Loucy (cell line): Measurements from ENCODE around the gene MOB1B.
"Not testable (repeated sequence)": the region's sequence is repeated elsewhere in the genome, so short reads cannot be mapped to it uniquely, and the experiment has no call there.

ENCODE experiments used
- H2AFZ ChIP-seq: fragments of 200-600 bp; sonication (generic); 2 replicates; pipeline ENCODE4 v1.6.0; 2016; ENCODE audit warnings: antibody characterized with exemption, mild to moderate bottlenecking, low read length, moderate library complexity
- H3F3A ChIP-seq: fragments of 200-600 bp; 2 replicates; pipeline ENCODE4 v1.6.0; 2016; ENCODE audit warnings: antibody characterized with exemption, low read depth, mild to moderate bottlenecking
- H3K27me3 ChIP-seq: fragments of 200-600 bp; sonication (generic); 2 replicates; pipeline ENCODE4 v1.6.1; 2014; ENCODE audit warnings: low read length, mild to moderate bottlenecking; ENCODE audit not compliant: insufficient read depth, poor library complexity, severe bottlenecking
- H3K36me3 ChIP-seq: fragments of 200-600 bp; sonication (generic); 2 replicates; pipeline ENCODE4 v1.6.1; 2016; ENCODE audit warnings: low read length; ENCODE audit not compliant: insufficient read depth
- H3K4me1 ChIP-seq: fragments of 200-600 bp; sonication (generic); 2 replicates; pipeline ENCODE4 v1.5.1; 2014; ENCODE audit warnings: low read length, mild to moderate bottlenecking; ENCODE audit not compliant: insufficient read depth, poor library complexity, severe bottlenecking
- H3K4me2 ChIP-seq: fragments of 200-600 bp; sonication (generic); 2 replicates; pipeline ENCODE4 v1.6.0; 2014; ENCODE audit warnings: antibody characterized with exemption, low read length, low read depth, mild to moderate bottlenecking; ENCODE audit not compliant: poor library complexity, severe bottlenecking
- H3K4me3 ChIP-seq: fragments of 200-600 bp; sonication (generic); 2 replicates; pipeline ENCODE4 v1.5.1; 2014; ENCODE audit warnings: low read length, mild to moderate bottlenecking, mixed read lengths; ENCODE audit not compliant: poor library complexity, severe bottlenecking
- H3K79me2 ChIP-seq: fragments of 200-600 bp; sonication (generic); 2 replicates; pipeline ENCODE4 v1.6.1; 2014; ENCODE audit warnings: low read length; ENCODE audit not compliant: insufficient read depth
- H3K9ac ChIP-seq: fragments of 200-600 bp; sonication (generic); 2 replicates; pipeline ENCODE4 v1.6.0; 2014; ENCODE audit warnings: mild to moderate bottlenecking, low read depth, low read length, moderate library complexity; ENCODE audit not compliant: poor library complexity, severe bottlenecking
- H3K9me2 ChIP-seq: fragments of 200-600 bp; sonication (generic); replicated peaks from 2 replicates; pipeline ENCODE4 v1.6.1; 2016; ENCODE audit warnings: low read depth, low read length, mixed read lengths
- H3K9me3 ChIP-seq: fragments of 200-600 bp; sonication (generic); 2 replicates; pipeline ENCODE4 v1.6.1; 2014; ENCODE audit warnings: mild to moderate bottlenecking, antibody characterized with exemption, low read length, low read depth; ENCODE audit not compliant: insufficient read depth
- H4K20me1 ChIP-seq: fragments of 200-600 bp; sonication (generic); 2 replicates; pipeline ENCODE4 v1.6.0; 2014; ENCODE audit warnings: antibody characterized with exemption, low read length, mild to moderate bottlenecking; ENCODE audit not compliant: insufficient read depth, poor library complexity, severe bottlenecking
- EZH2phosphoT487 ChIP-seq: fragments of 200-600 bp; IDR thresholded peaks from 2 replicates; pipeline ENCODE4 v1.6.1; 2018; ENCODE audit warnings: antibody characterized with exemption, mild to moderate bottlenecking, moderate library complexity, borderline replicate concordance
- TF ChIP-seq, protein P1 (sequence below): fragments of 200-600 bp; sonication (generic); conservative IDR thresholded peaks from 2 replicates; pipeline ENCODE4 v1.5.1; 2014; ENCODE audit warnings: mild to moderate bottlenecking, antibody characterized with exemption, low read length

The MOB1B gene

DNA sequence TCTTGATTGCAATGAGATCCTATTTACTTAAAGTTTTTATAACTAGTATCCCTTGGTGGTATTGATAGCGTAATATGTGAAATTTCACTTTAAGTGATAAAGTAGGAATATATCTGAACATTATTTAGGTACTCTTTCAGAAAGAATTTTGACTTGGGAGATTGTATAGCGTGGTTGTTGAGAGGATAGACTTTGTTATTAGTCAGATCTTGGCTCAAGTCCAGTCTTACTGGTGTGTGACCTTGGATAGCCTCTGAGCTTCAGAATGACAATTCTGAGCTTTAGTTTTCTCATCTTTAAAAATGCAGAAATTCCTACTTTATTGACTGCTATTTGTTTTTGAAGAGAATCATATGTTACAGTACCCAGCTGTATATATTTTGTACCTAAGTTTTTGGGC lies 123.9 kb downstream of the MOB1B start:
- no peaks in the 10 kb centered on the region for H3K27me3 ChIP-seq
- H3K4me1 ChIP-seq: no peaks in the 10 kb centered on the region
- no peaks in the 10 kb centered on the region for H3F3A ChIP-seq
- no peak overlapping the region for H3K9ac ChIP-seq
- H3K36me3 ChIP-seq: peaks cover 74% of the 10 kb centered on the region
- no peak overlapping the region for H3K4me2 ChIP-seq
- no peaks in the 10 kb centered on the region for H3K9me3 ChIP-seq
- TF ChIP-seq EZH2phosphoT487: no peak
- TF ChIP-seq, protein P1, sequence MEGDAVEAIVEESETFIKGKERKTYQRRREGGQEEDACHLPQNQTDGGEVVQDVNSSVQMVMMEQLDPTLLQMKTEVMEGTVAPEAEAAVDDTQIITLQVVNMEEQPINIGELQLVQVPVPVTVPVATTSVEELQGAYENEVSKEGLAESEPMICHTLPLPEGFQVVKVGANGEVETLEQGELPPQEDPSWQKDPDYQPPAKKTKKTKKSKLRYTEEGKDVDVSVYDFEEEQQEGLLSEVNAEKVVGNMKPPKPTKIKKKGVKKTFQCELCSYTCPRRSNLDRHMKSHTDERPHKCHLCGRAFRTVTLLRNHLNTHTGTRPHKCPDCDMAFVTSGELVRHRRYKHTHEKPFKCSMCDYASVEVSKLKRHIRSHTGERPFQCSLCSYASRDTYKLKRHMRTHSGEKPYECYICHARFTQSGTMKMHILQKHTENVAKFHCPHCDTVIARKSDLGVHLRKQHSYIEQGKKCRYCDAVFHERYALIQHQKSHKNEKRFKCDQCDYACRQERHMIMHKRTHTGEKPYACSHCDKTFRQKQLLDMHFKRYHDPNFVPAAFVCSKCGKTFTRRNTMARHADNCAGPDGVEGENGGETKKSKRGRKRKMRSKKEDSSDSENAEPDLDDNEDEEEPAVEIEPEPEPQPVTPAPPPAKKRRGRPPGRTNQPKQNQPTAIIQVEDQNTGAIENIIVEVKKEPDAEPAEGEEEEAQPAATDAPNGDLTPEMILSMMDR: no peak
- H3K9me2 ChIP-seq: no peaks in the 10 kb centered on the region
- peaks cover 21% of the 10 kb centered on the region for H3K79me2 ChIP-seq
- no peak overlapping the region for H2AFZ ChIP-seq
- no peak overlapping the region for H3K4me3 ChIP-seq
- H4K20me1 ChIP-seq: peaks cover 13% of the 10 kb centered on the region

DNA sequence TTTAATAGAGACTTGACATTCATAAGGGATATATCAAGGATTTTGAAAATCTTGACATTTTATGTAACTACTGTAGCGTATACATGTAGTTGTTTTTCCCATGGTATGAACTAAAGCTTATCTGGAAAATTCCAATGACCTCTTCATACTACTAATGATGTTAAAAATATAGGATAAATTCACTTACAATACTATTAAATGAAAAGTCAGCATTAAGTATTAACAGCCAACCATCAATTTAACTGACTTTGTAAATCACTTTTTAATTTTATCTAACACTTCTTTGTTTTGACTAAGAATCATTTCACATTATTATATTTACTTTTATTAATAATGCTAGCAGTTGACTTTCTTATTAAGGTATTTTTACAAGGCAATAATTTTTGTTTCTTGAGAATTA lies 125.4 kb downstream of the MOB1B start:
- Histone ChIP-seq H3K4me2 (no peak overlapping the region), H3K9me2 (no peaks in the 10 kb centered on the region), H3K27me3 (no peaks in the 10 kb centered on the region), H3K79me2 (peaks cover 7% of the 10 kb centered on the region), H3K9me3 (no peaks in the 10 kb centered on the region), H3K4me3 (no peak overlapping the region), H4K20me1 (peaks cover 1% of the 10 kb centered on the region), H3K4me1 (no peaks in the 10 kb centered on the region), H3K36me3 (peaks cover 78% of the 10 kb centered on the region), H3K9ac (no peak overlapping the region), H2AFZ (no peak overlapping the region), H3F3A (no peaks in the 10 kb centered on the region)
- no peak for TF ChIP-seq EZH2phosphoT487
- TF ChIP-seq, protein P1: no peak

DNA sequence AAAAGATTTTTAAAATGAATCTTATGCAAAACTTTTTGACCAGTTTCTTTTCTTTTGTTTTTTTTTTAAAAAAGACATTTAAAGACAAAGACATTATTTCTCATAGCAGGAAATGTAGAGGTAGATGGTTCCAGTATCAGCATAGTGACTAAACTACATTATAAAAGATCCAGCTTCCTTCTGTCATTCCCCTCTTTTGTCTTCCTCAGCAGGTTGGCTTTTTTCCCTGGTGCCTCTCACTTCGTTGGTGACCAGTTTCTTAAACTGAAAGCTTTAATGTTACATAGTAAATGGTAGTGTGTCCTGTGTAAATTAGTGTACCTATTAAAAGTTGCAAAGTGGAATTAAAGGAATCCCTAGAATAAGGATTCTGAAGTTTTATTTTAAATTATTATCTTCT lies 127.3 kb downstream of the MOB1B start:
- no peaks in the 10 kb centered on the region for H3K27me3 ChIP-seq
- H4K20me1 ChIP-seq: no peaks in the 10 kb centered on the region
- H3K4me1 ChIP-seq: no peaks in the 10 kb centered on the region
- no peak overlapping the region for H3K4me3 ChIP-seq
- H3K36me3 ChIP-seq: peaks cover 75% of the 10 kb centered on the region
- no peak overlapping the region for H3K9ac ChIP-seq
- H3K9me3 ChIP-seq: no peaks in the 10 kb centered on the region
- no peaks in the 10 kb centered on the region for H3F3A ChIP-seq
- no peaks in the 10 kb centered on the region for H3K9me2 ChIP-seq
- H2AFZ ChIP-seq: no peak overlapping the region
- H3K4me2 ChIP-seq: no peak overlapping the region
- TF ChIP-seq, protein P1: no peak
- no peak for TF ChIP-seq EZH2phosphoT487
- H3K79me2 ChIP-seq: no peaks in the 10 kb centered on the region

DNA sequence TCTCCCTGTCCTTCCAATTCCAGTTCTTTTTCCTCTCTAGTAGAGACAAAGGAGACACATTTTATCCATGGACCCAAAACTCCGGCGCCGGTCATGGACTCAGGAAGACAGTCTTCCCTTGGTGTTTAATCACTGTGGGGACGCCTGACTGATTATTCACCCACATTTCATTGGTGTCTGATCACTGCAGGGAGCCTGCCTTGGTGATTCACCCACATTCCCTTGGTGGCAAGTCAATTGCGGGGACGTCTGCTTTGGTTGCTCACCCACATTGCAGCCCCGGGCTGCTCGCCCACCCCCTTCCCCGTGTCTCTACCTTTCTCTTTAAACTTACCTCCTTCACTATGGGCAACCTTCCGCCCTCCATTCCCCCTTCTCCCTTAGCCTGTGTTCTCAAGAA lies 129.9 kb downstream of the MOB1B start:
- peaks cover 69% of the 10 kb centered on the region for H3K36me3 ChIP-seq
- not testable (repeated sequence) for H4K20me1 ChIP-seq, H3K27me3 ChIP-seq, H2AFZ ChIP-seq, H3K79me2 ChIP-seq, H3K9me2 ChIP-seq, H3K9me3 ChIP-seq, H3K4me3 ChIP-seq, H3K9ac ChIP-seq, H3K4me2 ChIP-seq, H3F3A ChIP-seq, H3K4me1 ChIP-seq
